HepG2 (cell line): ENCODE results near the gene USP40. TPM values are rescaled to one million over a fixed set of nuclear protein-coding genes. Genes with fewer than 3 reads are reported as not detected.

Experiments
- ATAC-seq: fragments of 200-7000 bp; cut with Tn5 transposase; 3 replicates; pipeline ENCODE4 v1.9.1; 2020; ENCODE audit warnings: mild to moderate bottlenecking, moderate library complexity
- BruUV-seq: library from RNA; stranded (reverse); fragments of 400-500 nt; replicated peaks from 2 replicates; lab custom pipeline; 2021; lab: Mats Ljungman, UMichigan
- CTCF ChIA-PET: fragments of 300-600 bp; formaldehyde crosslinking; extraction: SDS; loops from one replicate; lab custom pipeline; 2021; ENCODE audit warnings: low total read pairs, inconsistent platforms, low intra/inter-chr PET ratio; lab: Yijun Ruan, JAX
- POLR2A ChIA-PET: fragments of 350-600 bp; sonication (Branson Sonifier 250); formaldehyde crosslinking; loops from one replicate; lab custom pipeline; 2020; ENCODE audit warnings: antibody characterized with exemption, inconsistent platforms; lab: Yijun Ruan, JAX
- DNase-seq: peaks from one replicate; pipeline ENCODE4 v3.0.0-alpha.2; 2015; ENCODE audit warnings: low spot score
- FAIRE-seq: peaks from 3 replicates; lab custom pipeline; 2011; peaks lifted over from hg19 to GRCh38; lab: Jason Lieb, UNC
- H2AFZ ChIP-seq: one replicate; pipeline ENCODE4 v1.6.1; 2011; ENCODE audit warnings: low read length, inconsistent platforms
- H3K27ac ChIP-seq: fragments of 300-600 bp; 3 replicates; pipeline ENCODE4 v1.8.0; 2011; ENCODE audit warnings: mixed run types, mild to moderate bottlenecking, mixed read lengths, low read length, inconsistent platforms; ENCODE audit not compliant: insufficient read depth; ENCODE audit errors: extremely low read length
- H3K27me3 ChIP-seq, 2 experiments: fragments of 200-600 bp in 1 of 2; 2 replicates in 1 of 2; 3 replicates in 1 of 2; pipeline versions ENCODE4 v1.6.0 to v1.8.0; 2011; ENCODE audit warnings: low read length in 2 of 2, mild to moderate bottlenecking in 2 of 2, moderate library complexity in 2 of 2, inconsistent platforms in 1 of 2; ENCODE audit not compliant: insufficient read depth in 2 of 2, control insufficient read depth in 1 of 2
- H3K36me3 ChIP-seq, 2 experiments: fragments of 200-600 bp in 1 of 2; replicated peaks in 1 of 2; 2 replicates in 1 of 2; 3 replicates in 1 of 2; pipeline versions ENCODE4 v1.5.1 to v1.8.0; 2011; ENCODE audit warnings: low read length in 2 of 2, inconsistent platforms in 1 of 2; ENCODE audit not compliant: insufficient read depth in 2 of 2, control insufficient read depth in 1 of 2
- H3K4me1 ChIP-seq: 2 replicates; pipeline ENCODE4 v1.5.1; 2012; ENCODE audit warnings: low read length, inconsistent platforms; ENCODE audit not compliant: insufficient read depth
- H3K4me2 ChIP-seq: 2 replicates; pipeline ENCODE4 v1.6.0; 2011; ENCODE audit warnings: low read depth, low read length, inconsistent platforms
- H3K4me3 ChIP-seq, 3 experiments: fragments of 200-600 bp in 1 of 3; sonication (generic), shearing (Covaris generic) in 1 of 3; replicated peaks in 1 of 3; 2 replicates each; pipeline ENCODE4 v1.5.1; 2011 to 2016; ENCODE audit warnings: low read length in 3 of 3, inconsistent platforms in 2 of 3, low read depth in 2 of 3, mild to moderate bottlenecking in 2 of 3, control low read depth in 1 of 3, mixed read lengths in 1 of 3; ENCODE audit not compliant: insufficient read depth in 1 of 3
- H3K79me2 ChIP-seq: one replicate; pipeline ENCODE4 v1.6.1; 2011; ENCODE audit warnings: low read length, inconsistent platforms; ENCODE audit not compliant: insufficient read depth
- H3K9ac ChIP-seq: 2 replicates; pipeline ENCODE4 v1.6.0; 2011; ENCODE audit warnings: mild to moderate bottlenecking, low read depth, low read length, inconsistent platforms; ENCODE audit not compliant: insufficient read depth
- H3K9me3 ChIP-seq: 2 replicates; pipeline ENCODE4 v1.5.1; 2012; ENCODE audit warnings: mild to moderate bottlenecking, low read length
- H4K20me1 ChIP-seq: 2 replicates; pipeline ENCODE4 v1.6.0; 2011; ENCODE audit warnings: inconsistent platforms, mild to moderate bottlenecking, low read length, moderate library complexity; ENCODE audit not compliant: insufficient read depth
- ARNT2 ChIP-seq: sonication (generic); formaldehyde crosslinking; IDR thresholded peaks from 2 replicates; pipeline ENCODE4 v1.8.0; 2022; ENCODE audit warnings: mild to moderate bottlenecking, low read depth, missing genetic modification reagents, moderate library complexity
- REPIN1 ChIP-seq: sonication (generic); formaldehyde crosslinking; IDR thresholded peaks from 2 replicates; pipeline ENCODE4 v1.8.0; 2022; ENCODE audit warnings: missing genetic modification reagents, low read depth, mild to moderate bottlenecking, borderline replicate concordance
- SIX1 ChIP-seq: sonication (generic); formaldehyde crosslinking; IDR thresholded peaks from 2 replicates; pipeline ENCODE4 v1.4.0; 2020; ENCODE audit warnings: missing genetic modification reagents, borderline replicate concordance
- SMARCE1 ChIP-seq: fragments of 450-650 bp; IDR thresholded peaks from 2 replicates; pipeline ENCODE4 v1.6.1; 2017; ENCODE audit warnings: borderline replicate concordance
- ZNF20 ChIP-seq: sonication (generic); formaldehyde crosslinking; IDR thresholded peaks from 2 replicates; pipeline ENCODE4 v1.4.0; 2020; ENCODE audit warnings: mild to moderate bottlenecking, moderate library complexity, missing genetic modification reagents
- ZNF383 ChIP-seq: sonication (generic); formaldehyde crosslinking; IDR thresholded peaks from 2 replicates; pipeline ENCODE4 v1.4.0; 2020; ENCODE audit warnings: missing genetic modification reagents, mild to moderate bottlenecking, borderline replicate concordance
- ZNF605 ChIP-seq: sonication (generic); formaldehyde crosslinking; IDR thresholded peaks from 2 replicates; pipeline ENCODE4 v1.8.0; 2022; ENCODE audit warnings: mild to moderate bottlenecking, missing genetic modification reagents
- ZNF761 ChIP-seq: sonication (generic); formaldehyde crosslinking; conservative IDR thresholded peaks from 2 replicates; pipeline ENCODE4 v1.4.0; 2020; ENCODE audit warnings: mild to moderate bottlenecking, missing genetic modification reagents
- WGBS: methylation state at CpG from one replicate; pipeline ENCODE4 v1.1.6; 2017; ENCODE audit warnings: low lambda C conversion rate; 5-methylcytosine and 5-hydroxymethylcytosine counted together
- in situ Hi-C: cut with HindIII; loops from 2 replicates; pipeline ENCODE4 v1.10.0; 2017; ENCODE audit warnings: low pct_unique_long_range_greater_than_20kb; ENCODE audit not compliant: extremely low pct_ligation_motif_present
- intact Hi-C: fragments of 100-400 bp; cut with micrococcal nuclease; formaldehyde crosslinking; loops from one replicate; pipeline ENCODE4 v1.10.0; 2022; ENCODE audit not compliant: unreplicated experiment
- polyA plus RNA-seq, 8 experiments: library from polyadenylated mRNA; depleted of rRNA in 3 of 8; stranded (reverse) in 7 of 8; unstranded in 1 of 8; fragments of >200 nt; fragmentation: Illumina TruSeq in 4 of 8; extraction: Trizol in 4 of 8; gene quantifications; 2 replicates each; pipeline versions ENCODE4 v1.2.1 to v1.2.3, GENCODE V29; 2011 to 2016; ENCODE audit warnings: low read depth in 4 of 8, missing spikeins in 1 of 8, mixed read lengths in 1 of 8; ENCODE audit not compliant: insufficient read depth in 1 of 8
- total RNA-seq, 5 experiments: library from RNA; depleted of rRNA; stranded (reverse); fragments of >200 nt; fragmentation: Illumina TruSeq; extraction: Trizol; gene quantifications; 2 replicates each; pipeline ENCODE4 v1.2.3, GENCODE V29; 2016; ENCODE audit warnings: low read depth in 1 of 5
- TF ChIP-seq, protein P1 (sequence below): sonication (generic); formaldehyde crosslinking; IDR thresholded peaks from 2 replicates; pipeline ENCODE4 v1.5.1; 2020; ENCODE audit warnings: missing genetic modification reagents, mild to moderate bottlenecking, borderline replicate concordance
- TF ChIP-seq, protein P2 (sequence below), 2 experiments: sonication (generic) in 1 of 2; formaldehyde crosslinking in 1 of 2; IDR thresholded peaks; 2 replicates each; pipeline versions ENCODE4 v1.6.1 to v1.9.0; 2014 to 2022; ENCODE audit warnings: antibody characterized with exemption in 1 of 2, borderline replicate concordance in 1 of 2, inconsistent platforms in 1 of 2, low read depth in 1 of 2, missing genetic modification reagents in 1 of 2
- TF ChIP-seq, protein P3 (sequence below): fragments of 450-650 bp; IDR thresholded peaks from 2 replicates; pipeline ENCODE4 v1.6.1; 2017; ENCODE audit warnings: mild to moderate bottlenecking

USP40 gene
- total and polyA plus RNA-seq, 2 of the 13 experiments (the other 11 are each of a cell fraction or from before 2014, with no cell fraction given) = 41.0 to 46.3 TPM

DNA sequence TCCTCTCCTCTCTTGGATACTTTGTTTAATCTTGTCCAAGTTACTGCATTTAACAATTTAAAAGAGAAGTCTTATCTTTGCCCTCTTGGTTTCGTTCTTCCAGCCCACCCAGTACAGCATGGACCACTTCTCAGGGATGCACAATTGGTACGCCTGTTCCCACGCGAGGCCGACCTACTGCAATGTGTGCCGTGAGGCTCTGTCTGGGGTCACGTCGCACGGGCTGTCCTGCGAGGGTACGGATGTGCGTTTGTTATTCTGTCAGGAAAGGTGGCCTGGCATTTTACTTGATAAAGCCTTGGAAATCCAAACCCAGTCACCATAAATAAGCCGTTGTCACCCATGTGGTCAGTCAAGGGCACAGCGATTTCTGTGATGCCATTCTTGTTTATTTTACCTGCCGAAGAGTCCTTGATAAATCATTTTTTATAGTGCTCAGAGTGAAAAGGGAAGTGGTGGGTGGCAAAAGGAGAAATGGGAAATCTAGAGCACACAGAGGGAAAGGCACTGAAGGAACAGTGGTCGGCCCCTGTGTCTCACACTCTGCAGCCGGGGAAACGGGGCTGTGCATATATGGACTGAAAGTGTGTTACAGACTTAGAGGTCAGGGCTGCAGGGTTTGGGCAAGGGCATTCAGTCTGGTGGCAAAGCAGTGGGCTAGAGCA, 131.8 kb downstream of the USP40 start:
- in situ Hi-C loops = no loop called here
- FAIRE-seq = no peak
- BruUV-seq = no TSS peak
- Histone ChIP-seq H3K27me3 (no peaks in the 10 kb centered on the region), H4K20me1 (no peaks in the 10 kb centered on the region; the same call in 1 of the 2 replicates), H3K27ac (no peak overlapping the region), H2AFZ (no peak overlapping the region), H3K4me1 (no peaks in the 10 kb centered on the region), H3K4me3 (no peak overlapping the region), H3K4me2 (no peak overlapping the region), H3K9me3 (no peaks in the 10 kb centered on the region), H3K79me2 (no peaks in the 10 kb centered on the region), H3K36me3 (peaks cover 26 to 49% of the 10 kb centered on the region in 2 experiments), H3K9ac (no peak overlapping the region)
- ChIA-PET CTCF (no interaction called here), POLR2A (no interaction called here)
- WGBS = 96% methylated on average over 18 of the region's 18 CpGs
- ATAC-seq = no peak
- intact Hi-C loops = no loop called here
- TF ChIP-seq ARNT2 (CRISPR knock-in tag) = no peak
- no peak for TF ChIP-seq ZNF605 (CRISPR knock-in tag)
- no peak for TF ChIP-seq SIX1 (CRISPR knock-in tag)
- TF ChIP-seq, protein P1, sequence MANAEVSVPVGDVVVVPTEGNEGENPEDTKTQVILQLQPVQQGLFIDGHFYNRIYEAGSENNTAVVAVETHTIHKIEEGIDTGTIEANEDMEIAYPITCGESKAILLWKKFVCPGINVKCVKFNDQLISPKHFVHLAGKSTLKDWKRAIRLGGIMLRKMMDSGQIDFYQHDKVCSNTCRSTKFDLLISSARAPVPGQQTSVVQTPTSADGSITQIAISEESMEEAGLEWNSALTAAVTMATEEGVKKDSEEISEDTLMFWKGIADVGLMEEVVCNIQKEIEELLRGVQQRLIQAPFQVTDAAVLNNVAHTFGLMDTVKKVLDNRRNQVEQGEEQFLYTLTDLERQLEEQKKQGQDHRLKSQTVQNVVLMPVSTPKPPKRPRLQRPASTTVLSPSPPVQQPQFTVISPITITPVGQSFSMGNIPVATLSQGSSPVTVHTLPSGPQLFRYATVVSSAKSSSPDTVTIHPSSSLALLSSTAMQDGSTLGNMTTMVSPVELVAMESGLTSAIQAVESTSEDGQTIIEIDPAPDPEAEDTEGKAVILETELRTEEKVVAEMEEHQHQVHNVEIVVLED (CRISPR knock-in tag) = no peak
- TF ChIP-seq, protein P2, sequence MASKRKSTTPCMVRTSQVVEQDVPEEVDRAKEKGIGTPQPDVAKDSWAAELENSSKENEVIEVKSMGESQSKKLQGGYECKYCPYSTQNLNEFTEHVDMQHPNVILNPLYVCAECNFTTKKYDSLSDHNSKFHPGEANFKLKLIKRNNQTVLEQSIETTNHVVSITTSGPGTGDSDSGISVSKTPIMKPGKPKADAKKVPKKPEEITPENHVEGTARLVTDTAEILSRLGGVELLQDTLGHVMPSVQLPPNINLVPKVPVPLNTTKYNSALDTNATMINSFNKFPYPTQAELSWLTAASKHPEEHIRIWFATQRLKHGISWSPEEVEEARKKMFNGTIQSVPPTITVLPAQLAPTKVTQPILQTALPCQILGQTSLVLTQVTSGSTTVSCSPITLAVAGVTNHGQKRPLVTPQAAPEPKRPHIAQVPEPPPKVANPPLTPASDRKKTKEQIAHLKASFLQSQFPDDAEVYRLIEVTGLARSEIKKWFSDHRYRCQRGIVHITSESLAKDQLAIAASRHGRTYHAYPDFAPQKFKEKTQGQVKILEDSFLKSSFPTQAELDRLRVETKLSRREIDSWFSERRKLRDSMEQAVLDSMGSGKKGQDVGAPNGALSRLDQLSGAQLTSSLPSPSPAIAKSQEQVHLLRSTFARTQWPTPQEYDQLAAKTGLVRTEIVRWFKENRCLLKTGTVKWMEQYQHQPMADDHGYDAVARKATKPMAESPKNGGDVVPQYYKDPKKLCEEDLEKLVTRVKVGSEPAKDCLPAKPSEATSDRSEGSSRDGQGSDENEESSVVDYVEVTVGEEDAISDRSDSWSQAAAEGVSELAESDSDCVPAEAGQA (IDR thresholded peaks at IDR 0.05; ENCODE audit: low read depth) = no peak
- TF ChIP-seq, protein P2 (CRISPR knock-in tag; IDR thresholded peaks at IDR 0.05; ENCODE audit: borderline replicate concordance) = no peak
- no peak for TF ChIP-seq ZNF20
- TF ChIP-seq ZNF761 (CRISPR knock-in tag) = no peak
- TF ChIP-seq REPIN1 (CRISPR knock-in tag) = no peak
- TF ChIP-seq ZNF383 (CRISPR knock-in tag) = no peak
- no peak for TF ChIP-seq SMARCE1
- TF ChIP-seq, protein P3, sequence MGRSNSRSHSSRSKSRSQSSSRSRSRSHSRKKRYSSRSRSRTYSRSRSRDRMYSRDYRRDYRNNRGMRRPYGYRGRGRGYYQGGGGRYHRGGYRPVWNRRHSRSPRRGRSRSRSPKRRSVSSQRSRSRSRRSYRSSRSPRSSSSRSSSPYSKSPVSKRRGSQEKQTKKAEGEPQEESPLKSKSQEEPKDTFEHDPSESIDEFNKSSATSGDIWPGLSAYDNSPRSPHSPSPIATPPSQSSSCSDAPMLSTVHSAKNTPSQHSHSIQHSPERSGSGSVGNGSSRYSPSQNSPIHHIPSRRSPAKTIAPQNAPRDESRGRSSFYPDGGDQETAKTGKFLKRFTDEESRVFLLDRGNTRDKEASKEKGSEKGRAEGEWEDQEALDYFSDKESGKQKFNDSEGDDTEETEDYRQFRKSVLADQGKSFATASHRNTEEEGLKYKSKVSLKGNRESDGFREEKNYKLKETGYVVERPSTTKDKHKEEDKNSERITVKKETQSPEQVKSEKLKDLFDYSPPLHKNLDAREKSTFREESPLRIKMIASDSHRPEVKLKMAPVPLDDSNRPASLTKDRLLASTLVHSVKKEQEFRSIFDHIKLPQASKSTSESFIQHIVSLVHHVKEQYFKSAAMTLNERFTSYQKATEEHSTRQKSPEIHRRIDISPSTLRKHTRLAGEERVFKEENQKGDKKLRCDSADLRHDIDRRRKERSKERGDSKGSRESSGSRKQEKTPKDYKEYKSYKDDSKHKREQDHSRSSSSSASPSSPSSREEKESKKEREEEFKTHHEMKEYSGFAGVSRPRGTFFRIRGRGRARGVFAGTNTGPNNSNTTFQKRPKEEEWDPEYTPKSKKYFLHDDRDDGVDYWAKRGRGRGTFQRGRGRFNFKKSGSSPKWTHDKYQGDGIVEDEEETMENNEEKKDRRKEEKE = no peak
- no peak for DNase-seq
